GM19025 (cell line): Measurements from ENCODE around the gene SNX3.

Experiments
- ATAC-seq: cut with Tn5 transposase; IDR thresholded peaks from one replicate; pipeline ENCODE4 v1.9.1; 2021; ENCODE audit warnings: mild to moderate bottlenecking, low read depth, moderate library complexity; ENCODE audit not compliant: unreplicated experiment

The SNX3 gene

GRCh38 chr6:108209738-108210137 lies 51.1 kb downstream of the SNX3 start:
- no peak for ATAC-seq

GRCh38 chr6:108207013-108207412 lies 53.8 kb downstream of the SNX3 start:
- ATAC-seq = no peak

GRCh38 chr6:108203189-108204112 lies 57.4 kb downstream of the SNX3 start:
- no peak for ATAC-seq

- ATAC-seq = no peak
Observed at GRCh38 chr6:108200631-108201030, 60.2 kb downstream of the SNX3 start.

- ATAC-seq = no peak
Observed at GRCh38 chr6:108200186-108200585, 60.7 kb downstream of the SNX3 start.

- no peak for ATAC-seq
Observed at GRCh38 chr6:108198761-108199498, 61.9 kb downstream of the SNX3 start.

- ATAC-seq = no peak
Observed at GRCh38 chr6:108195209-108195608, 65.6 kb downstream of the SNX3 start.

- ATAC-seq = no peak
Observed at GRCh38 chr6:108194503-108194902, 66.3 kb downstream of the SNX3 start.

GRCh38 chr6:108193835-108194234 lies 67.0 kb downstream of the SNX3 start:
- ATAC-seq = no peak

GRCh38 chr6:108193131-108193530 lies 67.7 kb downstream of the SNX3 start:
- no peak for ATAC-seq

- ATAC-seq = no peak
Observed at GRCh38 chr6:108187519-108187918, 73.3 kb downstream of the SNX3 start.

- no peak for ATAC-seq
Observed at GRCh38 chr6:108186226-108186625, 74.6 kb downstream of the SNX3 start.

GRCh38 chr6:108180776-108181175 lies 80.1 kb downstream of the SNX3 start:
- ATAC-seq = no peak

- ATAC-seq = no peak
Observed at GRCh38 chr6:108180266-108180665, 80.6 kb downstream of the SNX3 start.

GRCh38 chr6:108179741-108180140 lies 81.1 kb downstream of the SNX3 start:
- ATAC-seq = no peak

- ATAC-seq = no peak
Observed at GRCh38 chr6:108176281-108177089, 84.4 kb downstream of the SNX3 start.

GRCh38 chr6:108175592-108176279 lies 85.1 kb downstream of the SNX3 start:
- ATAC-seq = no peak

- ATAC-seq = no peak
Observed at GRCh38 chr6:108175176-108175591, 85.7 kb downstream of the SNX3 start.

- no peak for ATAC-seq
Observed at GRCh38 chr6:108174371-108175175, 86.3 kb downstream of the SNX3 start.
